Stromal cell of bone marrow (primary cell): Measurements from ENCODE around the gene PICALM.
A peak's percentile ranks its signal among the peaks of the same experiment; 100 is the strongest.
"Not testable (repeated sequence)": the region's sequence is repeated elsewhere in the genome, so short reads cannot be mapped to it uniquely, and the experiment has no call there.

ENCODE experiments used
- DNase-seq: peaks from one replicate; pipeline ENCODE4 v3.0.0-alpha.2; 2012; ENCODE audit warnings: low read depth

The PICALM gene

DNA sequence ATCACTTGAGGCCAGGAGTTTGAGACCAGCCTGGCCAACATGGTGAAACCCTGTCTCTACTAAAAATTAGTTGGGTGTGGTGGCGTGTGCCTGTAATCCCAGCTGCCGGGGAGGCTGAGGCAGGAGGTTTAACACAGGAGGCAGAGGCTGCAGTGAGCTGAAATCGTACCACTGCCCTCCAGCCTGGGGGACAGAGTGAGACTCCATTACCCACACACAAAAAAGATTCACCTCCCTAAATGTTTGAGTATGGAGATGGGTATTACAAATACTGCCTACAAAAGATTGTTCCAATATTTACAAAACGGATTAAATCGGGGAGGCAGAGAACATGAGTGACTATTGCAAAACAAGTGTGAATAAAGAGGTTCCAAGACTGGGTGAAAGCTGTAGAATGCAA lies 98.3 kb downstream of the PICALM start:
- no peak for DNase-seq

GRCh38 chr11:85967457-85967856 lies 101.4 kb downstream of the PICALM start:
- DNase-seq = no peak

DNA sequence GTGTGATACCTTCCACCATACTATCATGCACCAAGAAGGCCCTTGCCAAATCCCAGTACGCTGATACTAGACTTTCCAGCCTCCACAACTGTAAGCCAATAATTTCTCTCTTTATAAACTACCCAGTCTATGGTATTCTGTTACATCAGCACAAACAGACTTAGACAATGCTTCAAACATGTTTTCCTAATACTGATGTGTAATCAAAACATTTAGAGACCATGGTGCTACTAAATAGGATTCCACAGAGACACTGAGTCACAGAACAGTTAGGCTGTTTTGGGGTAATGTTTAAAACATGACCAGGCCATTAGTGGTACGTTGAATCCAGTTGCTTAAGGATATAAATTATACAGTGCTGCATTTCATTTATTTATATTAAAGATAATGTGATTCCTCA lies 103.7 kb downstream of the PICALM start:
- peak; percentile 64 for DNase-seq

GRCh38 chr11:85961930-85962363 lies 106.9 kb downstream of the PICALM start:
- no peak for DNase-seq

- no peak for DNase-seq
Observed at GRCh38 chr11:85961130-85961529, 107.8 kb downstream of the PICALM start.

DNA sequence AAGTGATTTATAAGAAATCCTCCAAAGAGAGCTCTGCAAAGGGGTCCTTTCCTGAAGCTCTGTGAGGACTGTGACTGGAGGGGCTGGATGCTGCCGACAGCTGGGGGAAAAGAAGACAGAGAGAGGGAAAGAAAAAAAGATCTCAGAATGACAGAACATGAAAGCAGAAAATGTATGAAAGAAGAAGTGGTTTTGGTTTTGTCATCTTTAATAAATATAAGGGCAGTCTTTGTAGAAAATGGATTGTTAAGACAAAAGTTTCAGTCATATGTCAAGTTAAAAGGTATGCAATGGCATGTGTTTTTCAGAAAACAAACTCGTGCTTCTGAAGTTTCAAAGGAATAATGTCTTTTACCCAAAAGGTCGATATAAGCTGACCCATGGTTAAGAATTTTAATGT lies 108.2 kb downstream of the PICALM start:
- no peak for DNase-seq

- DNase-seq = no peak
Observed at GRCh38 chr11:85955531-85955930, 113.4 kb downstream of the PICALM start.

DNA sequence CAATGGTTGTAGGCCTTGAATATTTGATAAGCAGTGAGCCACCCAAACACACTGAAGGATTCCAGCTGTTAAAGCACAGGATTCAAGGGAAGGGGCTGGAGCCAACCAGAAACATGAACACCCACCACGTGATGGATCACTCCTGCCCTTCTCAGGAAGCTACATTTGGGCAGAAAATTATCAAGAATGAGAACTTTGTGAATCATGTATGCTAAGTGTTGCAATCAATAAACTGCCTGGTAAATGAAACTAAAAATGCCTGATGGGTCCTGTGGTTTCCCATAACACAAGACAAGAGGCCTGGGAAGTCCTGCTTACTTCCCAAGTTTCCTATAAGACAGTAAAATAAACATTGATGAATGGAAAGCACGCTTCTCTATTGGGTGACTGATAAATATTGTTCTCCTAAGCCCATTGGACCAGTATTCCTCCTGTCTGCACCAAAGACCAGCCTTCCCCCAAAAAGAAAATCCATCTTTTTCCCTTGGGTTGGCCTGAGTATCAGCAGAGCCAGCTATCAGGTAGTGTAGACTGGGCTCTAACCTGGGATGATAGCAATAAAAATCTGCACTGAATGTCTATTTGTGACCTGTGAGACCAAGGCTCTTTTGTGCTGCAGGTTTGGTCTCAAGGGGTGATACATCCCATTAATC lies 115.3 kb downstream of the PICALM start:
- DNase-seq = peak; percentile 55

GRCh38 chr11:85952108-85952485 lies 116.8 kb downstream of the PICALM start:
- DNase-seq = not testable (repeated sequence)

- DNase-seq = no peak
Observed at GRCh38 chr11:85951428-85952107, 117.3 kb downstream of the PICALM start.

DNA sequence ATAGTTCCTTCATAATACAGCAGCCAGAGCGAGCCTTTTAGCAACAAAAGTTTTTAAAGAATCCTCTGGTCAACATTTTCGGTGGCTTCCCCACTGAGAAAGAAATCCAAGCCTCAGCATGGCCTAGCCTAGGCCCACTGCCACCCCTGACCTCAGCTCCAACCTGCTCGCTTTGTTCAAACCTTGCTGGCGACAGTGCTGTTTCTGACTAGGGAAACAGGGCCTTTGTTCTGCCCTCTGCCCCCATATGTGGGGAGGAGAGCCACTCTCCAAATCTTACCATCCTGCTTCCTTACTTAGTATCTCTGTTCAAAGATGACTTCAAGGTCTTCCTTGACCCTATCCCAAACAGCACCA lies 117.9 kb downstream of the PICALM start:
- no peak for DNase-seq

DNA sequence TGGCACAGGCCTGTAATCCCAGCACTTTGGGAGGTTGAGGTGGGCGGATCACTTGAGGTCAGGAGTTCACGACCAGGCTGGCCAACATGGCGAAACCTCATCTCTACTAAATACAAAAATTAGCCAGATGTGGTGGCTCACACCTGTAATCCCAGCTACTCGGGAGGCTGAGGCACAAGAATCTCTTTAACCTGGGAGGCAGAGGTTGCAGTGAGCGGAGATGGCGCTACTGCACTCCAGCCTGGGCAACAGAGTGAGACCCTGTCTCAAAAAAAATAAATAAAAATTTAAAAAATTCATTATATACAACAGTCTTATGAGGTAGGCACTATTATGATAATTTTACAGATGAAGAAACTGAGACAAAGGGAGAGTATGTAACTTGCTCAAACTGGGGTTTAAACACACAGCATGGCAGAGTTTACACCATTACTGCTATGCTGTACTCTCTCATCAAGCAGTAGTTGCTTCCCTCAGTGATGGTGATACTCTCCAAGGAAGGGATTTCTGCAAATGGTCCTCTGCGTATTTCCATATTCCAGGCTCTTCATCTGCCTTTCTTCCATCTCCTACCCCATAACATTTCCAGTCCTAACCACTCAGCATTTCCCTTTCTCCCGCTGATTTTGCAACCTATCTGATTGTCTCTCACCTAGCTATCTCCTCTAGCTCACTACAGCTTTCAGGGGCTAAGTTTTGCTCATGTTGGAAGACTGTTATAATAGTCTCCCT lies 118.4 kb downstream of the PICALM start:
- DNase-seq = no peak

- DNase-seq = no peak
Observed at GRCh38 chr11:85949798-85950197, 119.1 kb downstream of the PICALM start.

DNA sequence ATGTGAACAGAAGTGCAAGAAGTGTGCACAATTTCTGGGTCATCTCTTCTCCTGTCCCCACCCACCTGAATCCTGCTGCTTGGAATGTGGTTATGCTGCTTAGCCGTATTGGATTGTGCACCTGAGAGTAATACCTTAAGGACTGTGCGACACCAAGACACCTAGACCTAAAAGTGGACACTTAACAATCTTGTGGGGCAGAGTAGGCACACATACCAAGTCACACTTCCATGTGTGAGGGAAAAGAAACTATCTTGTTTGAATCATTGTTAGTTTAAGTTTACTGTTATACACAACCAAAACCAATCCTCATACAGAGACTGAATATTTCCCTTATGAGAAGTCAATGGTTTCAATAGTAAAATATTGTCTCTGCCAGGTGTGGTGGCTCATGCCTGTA lies 120.0 kb downstream of the PICALM start:
- DNase-seq = no peak

DNA sequence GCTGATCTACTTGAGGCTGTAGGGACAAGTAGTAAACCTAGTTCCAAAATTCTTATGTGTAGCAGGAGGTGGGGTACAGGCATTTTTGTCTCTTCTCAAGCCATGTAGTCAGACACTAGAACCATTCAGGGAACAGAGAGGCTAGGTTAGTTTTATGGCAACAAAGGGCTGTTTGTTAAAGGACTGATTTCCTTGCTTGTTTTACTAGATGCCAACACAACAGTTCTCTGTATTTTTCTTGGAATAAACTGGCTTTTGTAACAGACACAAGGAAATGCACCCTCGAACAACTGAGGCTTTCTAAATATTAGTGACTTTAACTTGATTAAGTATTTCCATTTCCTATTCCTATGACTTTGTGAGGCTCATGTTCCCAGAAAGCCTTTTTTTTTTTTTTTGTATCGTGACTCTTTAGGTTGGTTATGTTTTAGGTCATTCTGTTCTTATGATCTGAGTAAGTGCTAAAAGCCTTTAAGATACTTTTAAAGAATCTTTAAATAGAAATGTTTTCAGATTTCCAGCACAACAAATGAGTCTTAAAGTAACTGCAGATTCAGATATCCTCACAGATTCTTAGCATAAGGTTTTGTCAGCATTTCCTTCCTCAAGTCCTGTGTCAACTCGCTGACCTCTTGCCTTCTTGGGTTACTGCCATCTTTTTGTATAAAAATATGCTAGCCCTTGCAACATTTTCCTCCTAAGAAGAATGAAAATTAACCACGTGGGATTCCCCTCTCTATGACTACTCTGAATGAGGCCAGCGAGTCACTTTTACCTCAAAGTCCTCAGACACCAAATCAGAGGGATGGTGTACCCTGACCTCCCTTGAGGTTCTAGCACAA lies 121.2 kb downstream of the PICALM start:
- DNase-seq = peak; percentile 91

DNA sequence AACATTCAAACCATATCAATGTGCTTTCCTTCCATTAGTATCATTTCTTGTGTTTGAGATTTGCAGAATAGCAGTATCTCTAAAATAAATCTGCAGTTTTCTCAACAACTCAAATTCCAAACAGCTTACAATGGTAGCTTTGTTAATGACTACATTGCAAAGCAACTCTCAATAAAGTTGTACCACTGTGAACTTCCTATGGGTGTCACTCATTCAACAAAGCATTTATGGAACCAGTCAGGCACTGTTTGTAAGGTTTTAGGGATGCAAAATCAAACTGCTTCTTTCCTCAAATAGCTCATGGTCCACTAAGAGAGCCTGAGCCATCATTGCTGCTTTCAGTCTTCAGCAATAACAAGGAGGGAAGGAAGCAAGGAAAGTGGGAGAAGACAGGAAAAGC lies 122.7 kb downstream of the PICALM start:
- no peak for DNase-seq

DNA sequence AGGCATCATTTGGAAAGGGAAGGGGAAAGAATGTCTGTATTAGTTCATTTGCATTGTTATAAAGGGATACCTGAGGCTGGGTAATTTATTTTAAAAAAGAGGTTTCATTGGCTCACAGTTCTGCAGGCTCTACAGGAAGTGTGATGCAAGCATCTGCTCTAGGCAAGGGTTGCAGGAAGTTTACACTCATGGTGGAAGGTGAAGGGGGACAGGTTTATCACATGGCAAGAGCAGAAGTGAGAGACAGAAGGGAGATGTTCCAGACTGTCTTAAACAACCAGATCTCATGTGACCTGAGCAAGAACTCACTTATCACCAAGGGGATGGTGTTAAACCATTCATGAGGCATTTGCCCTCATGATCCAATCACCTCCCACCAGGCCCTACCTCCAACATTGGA lies 123.1 kb downstream of the PICALM start:
- DNase-seq = no peak

GRCh38 chr11:85945296-85945695 lies 123.6 kb downstream of the PICALM start:
- no peak for DNase-seq

DNA sequence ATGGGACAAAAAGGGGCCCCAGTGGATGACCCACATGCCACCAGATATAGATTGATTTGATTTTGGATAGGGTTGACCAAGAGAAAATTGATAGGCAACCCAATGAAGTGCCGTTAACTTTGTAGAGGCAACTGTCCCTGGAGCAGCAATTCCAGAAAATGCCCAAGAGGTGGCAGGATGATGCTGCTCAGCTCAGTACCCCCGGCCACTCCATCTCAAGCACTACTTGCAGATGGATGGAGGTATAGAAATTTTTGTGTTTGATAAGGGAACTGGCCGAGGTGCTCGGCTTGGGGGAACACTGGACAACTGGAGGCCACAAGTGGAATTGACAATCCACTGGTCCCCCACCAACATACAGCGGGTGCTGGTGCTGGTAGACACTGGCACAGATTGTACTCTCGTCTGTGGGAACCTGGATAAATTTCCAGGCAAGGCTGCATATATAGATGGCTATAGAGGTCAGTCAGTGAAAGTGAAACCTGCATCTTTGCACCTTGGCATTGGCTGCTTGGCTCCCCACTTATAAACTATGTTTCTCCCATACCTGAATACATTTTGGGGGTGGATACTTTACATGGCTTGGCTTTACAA lies 127.4 kb downstream of the PICALM start:
- DNase-seq = no peak

- DNase-seq = no peak
Observed at GRCh38 chr11:85939099-85940015, 129.5 kb downstream of the PICALM start.

- no peak for DNase-seq
Observed at GRCh38 chr11:85937835-85938234, 131.0 kb downstream of the PICALM start.
